ENCODE data around the gene SLC30A2. TPM values are rescaled to one million over a fixed set of nuclear protein-coding genes. Genes with fewer than 3 reads are reported as not detected.

The SLC30A2 gene
- total RNA-seq, 2 experiments from 2014 or later: not detected

GRCh38 chr1:26057189-26057588, 11.3 kb upstream of the SLC30A2 start:
- H3K36me3 Mint-ChIP-seq: no peaks in the 10 kb centered on the region
- H3K27ac Mint-ChIP-seq: no peak overlapping the region
- no peaks in the 10 kb centered on the region for H3K4me1 Mint-ChIP-seq
- no peaks in the 10 kb centered on the region for H3K9me3 Mint-ChIP-seq
- DNase-seq: no peak
- H3K4me3 Mint-ChIP-seq: no peak overlapping the region
- H3K27me3 Mint-ChIP-seq: peaks cover 35% of the 10 kb centered on the region

DNA sequence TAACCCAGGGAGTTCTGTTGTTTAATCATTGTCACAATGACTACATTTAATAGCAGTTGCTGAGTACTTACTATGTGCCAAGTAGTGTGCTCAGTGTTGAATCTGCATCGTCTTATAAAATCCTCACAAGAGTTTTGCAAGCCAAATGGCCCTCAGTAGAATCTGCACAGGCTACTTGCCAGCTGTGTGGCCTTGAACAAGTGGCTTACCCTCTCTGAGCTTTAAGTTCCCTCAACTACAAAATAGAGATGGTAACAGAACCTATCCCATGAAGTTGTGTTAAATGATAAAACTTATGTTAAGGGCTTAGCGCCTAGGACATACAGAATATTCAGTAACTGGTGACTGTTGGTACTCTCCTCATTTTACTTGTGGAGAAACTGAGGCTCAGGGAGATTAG, 9.1 kb upstream of the SLC30A2 start:
- no peak for DNase-seq
- no peak overlapping the region for H3K4me3 Mint-ChIP-seq
- no peaks in the 10 kb centered on the region for H3K9me3 Mint-ChIP-seq
- peaks cover 42% of the 10 kb centered on the region for H3K27me3 Mint-ChIP-seq
- no peaks in the 10 kb centered on the region for H3K4me1 Mint-ChIP-seq
- H3K27ac Mint-ChIP-seq: no peak overlapping the region
- H3K36me3 Mint-ChIP-seq: no peaks in the 10 kb centered on the region

DNA sequence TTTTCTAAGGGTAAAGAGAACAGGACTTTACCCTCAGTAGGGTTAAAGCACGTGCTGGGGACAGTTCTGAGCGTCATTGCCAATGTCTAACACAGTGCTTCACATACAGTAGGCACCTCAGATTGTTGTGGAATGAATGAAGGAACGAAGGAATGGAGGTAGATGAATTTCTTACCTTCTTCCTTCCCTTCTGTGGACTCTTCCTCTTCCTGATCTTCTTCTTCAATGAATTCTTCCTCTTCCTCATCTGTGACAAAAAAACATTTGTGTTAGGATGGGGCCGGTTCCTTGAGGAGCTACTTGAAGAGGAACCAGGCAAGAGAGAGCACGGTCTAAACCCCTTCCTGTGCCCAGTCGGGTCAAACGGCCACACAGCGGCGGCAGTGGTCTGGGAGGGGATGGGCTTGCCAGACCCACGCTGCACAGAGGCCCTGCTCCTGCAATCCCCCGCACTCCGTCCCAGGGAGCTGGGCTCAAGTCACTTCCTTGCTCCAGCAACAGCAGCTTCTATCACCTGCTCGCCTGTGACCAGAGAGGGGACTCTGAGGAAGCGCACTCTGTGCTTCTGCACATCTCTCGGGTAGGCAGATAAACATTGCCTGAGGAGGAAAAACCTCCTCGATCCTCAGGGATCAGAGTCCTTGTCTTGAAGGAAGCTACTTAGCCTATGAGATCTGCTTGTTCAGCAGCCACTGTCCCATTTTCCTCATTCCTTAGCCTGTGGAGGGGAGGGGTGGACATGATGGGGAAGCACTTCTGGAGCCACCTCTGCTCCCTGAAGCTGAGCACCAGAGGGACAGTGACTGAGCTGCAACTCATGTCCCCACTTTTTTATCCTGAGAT, 8.0 kb upstream of the SLC30A2 start:
- H3K27ac Mint-ChIP-seq: no peak overlapping the region
- peaks cover 46% of the 10 kb centered on the region for H3K27me3 Mint-ChIP-seq
- H3K36me3 Mint-ChIP-seq: no peaks in the 10 kb centered on the region

DNA sequence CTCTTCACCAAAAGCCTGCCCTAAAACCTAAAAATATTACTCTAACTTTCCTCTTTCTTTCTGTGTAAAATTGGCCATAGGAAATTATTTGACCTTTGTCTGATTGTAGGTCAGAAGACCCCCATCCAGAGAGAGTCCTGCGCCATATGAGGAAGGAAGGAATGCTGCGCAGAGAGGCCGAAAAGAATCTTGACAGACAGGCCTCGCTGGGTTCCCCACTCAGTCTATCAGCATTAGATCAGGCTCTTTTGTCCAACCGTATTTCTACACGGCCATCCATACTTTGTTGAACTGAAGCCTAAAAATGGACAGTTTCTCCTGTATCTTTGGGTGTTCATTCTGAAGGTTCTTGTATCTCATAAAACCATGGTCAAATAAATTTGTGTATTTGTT, 4.3 kb upstream of the SLC30A2 start:
- Mint-ChIP-seq H3K27me3 (peaks cover 75% of the 10 kb centered on the region), H3K4me3 (no peak overlapping the region), H3K36me3 (no peaks in the 10 kb centered on the region), H3K27ac (no peak overlapping the region), H3K9me3 (no peaks in the 10 kb centered on the region), H3K4me1 (peaks cover under 1% of the 10 kb centered on the region)
- no peak for DNase-seq

More for the DNA sequence above, 8.0 kb upstream of the SLC30A2 start:
- H3K4me3 Mint-ChIP-seq: no peak overlapping the region
- no peak for DNase-seq
- H3K4me1 Mint-ChIP-seq: no peaks in the 10 kb centered on the region
- H3K9me3 Mint-ChIP-seq: no peaks in the 10 kb centered on the region

DNA sequence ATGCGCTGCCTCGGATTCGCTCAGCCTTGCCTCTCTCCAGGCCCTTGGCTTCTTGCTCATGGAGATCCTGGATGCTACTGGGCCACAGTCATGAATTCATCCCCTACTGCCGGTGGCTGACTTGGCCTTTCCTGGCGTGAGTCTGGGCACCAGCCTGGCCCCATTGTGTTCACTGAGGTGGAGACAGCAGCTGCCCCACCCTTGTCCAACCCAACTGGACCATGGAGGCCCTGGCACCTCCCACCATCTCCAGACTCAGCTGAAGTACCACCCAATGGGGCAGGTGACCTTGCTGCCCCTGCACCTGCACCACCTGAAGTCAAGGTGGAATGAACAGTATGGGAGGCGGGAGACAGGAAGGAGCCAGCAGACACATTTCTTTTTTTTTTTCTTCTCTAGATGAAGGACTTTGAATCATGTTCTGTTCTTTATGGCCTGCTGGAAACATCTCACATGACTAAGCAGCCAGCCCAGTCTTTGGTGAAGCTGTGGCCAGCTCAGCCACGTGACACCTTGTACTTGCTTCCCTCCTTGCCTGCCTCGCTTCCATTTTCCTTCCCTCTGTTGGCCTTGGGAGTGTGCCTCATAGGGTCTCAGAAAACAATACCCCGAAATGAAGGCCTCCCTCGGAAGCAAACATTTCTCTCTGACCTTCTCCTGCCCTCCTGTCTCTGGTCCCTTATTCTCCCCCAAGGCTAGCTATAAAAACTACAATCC, 3.8 kb upstream of the SLC30A2 start:
- DNase-seq: no peak
- H3K4me1 Mint-ChIP-seq: peaks cover 2% of the 10 kb centered on the region
- H3K36me3 Mint-ChIP-seq: no peaks in the 10 kb centered on the region
- no peak overlapping the region for H3K27ac Mint-ChIP-seq
- no peak overlapping the region for H3K4me3 Mint-ChIP-seq
- peaks cover 78% of the 10 kb centered on the region for H3K27me3 Mint-ChIP-seq
- no peaks in the 10 kb centered on the region for H3K9me3 Mint-ChIP-seq

- Mint-ChIP-seq H3K36me3 (no peaks in the 10 kb centered on the region), H3K4me3 (no peak overlapping the region), H3K9me3 (no peaks in the 10 kb centered on the region), H3K27ac (no peak overlapping the region), H3K4me1 (peaks cover 2% of the 10 kb centered on the region), H3K27me3 (peaks cover 86% of the 10 kb centered on the region)
- no peak for DNase-seq
These were observed 1.5 kb upstream of the SLC30A2 start for GRCh38 chr1:26047278-26047874.

GRCh38 chr1:26046246-26047095, 553 bp upstream of the SLC30A2 start:
- H3K4me1 Mint-ChIP-seq: peaks cover 2% of the 10 kb centered on the region
- peaks cover 83% of the 10 kb centered on the region for H3K27me3 Mint-ChIP-seq
- no peaks in the 10 kb centered on the region for H3K36me3 Mint-ChIP-seq
- H3K4me3 Mint-ChIP-seq: no peak overlapping the region
- H3K9me3 Mint-ChIP-seq: no peaks in the 10 kb centered on the region
- no peak for DNase-seq
- no peak overlapping the region for H3K27ac Mint-ChIP-seq

- no peaks in the 10 kb centered on the region for H3K36me3 Mint-ChIP-seq
- peaks cover 74% of the 10 kb centered on the region for H3K27me3 Mint-ChIP-seq
- H3K4me1 Mint-ChIP-seq: peaks cover 2% of the 10 kb centered on the region
- peak overlapping the region; percentile 8 for H3K4me3 Mint-ChIP-seq
- H3K27ac Mint-ChIP-seq: no peak overlapping the region
- no peaks in the 10 kb centered on the region for H3K9me3 Mint-ChIP-seq
- no peak for DNase-seq
These were observed 772 bp downstream of the SLC30A2 start for GRCh38 chr1:26044971-26045721.

DNA sequence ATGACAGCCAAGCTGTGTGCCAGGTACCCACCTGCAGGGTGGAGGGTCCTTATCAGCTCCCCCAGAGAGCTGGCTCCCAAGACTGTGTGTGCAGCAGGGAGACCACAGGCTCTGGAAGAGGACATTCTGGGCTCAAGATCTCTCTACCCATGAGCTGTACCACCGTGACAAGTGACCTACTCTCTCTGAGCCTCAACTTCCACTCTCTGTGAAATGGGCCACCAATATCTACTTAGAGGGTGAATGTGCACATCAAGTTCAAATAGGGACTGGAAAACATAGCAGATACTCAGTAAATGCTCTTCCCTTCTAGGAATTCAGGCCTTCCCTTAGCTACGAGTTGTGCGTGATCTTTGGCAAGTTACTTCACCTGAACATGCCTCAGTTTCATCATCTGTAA, 1.5 kb downstream of the SLC30A2 start:
- Mint-ChIP-seq H3K27ac (no peak overlapping the region), H3K36me3 (no peaks in the 10 kb centered on the region), H3K4me3 (no peak overlapping the region), H3K4me1 (peaks cover 2% of the 10 kb centered on the region), H3K9me3 (no peaks in the 10 kb centered on the region), H3K27me3 (peaks cover 68% of the 10 kb centered on the region)
- DNase-seq: no peak

DNA sequence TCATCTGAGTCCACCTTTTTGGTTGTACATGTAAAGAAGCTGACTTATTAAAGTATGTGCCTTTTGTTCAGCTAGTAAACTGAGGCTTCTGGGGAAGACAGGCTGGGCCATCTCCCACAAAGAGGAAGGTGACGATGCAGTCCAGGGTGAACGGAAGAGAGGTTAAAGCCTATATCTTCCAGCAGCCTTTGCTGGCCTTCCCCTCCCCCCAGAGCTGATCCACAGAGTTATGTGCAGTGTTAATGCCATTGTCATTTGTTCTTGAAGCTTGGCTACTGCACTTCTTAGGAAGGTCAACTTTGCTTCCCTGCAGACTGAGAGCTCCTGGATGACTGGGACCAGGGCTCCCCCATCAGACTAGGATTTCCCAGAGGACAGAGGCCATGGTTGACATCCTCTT, 2.2 kb downstream of the SLC30A2 start:
- no peaks in the 10 kb centered on the region for H3K9me3 Mint-ChIP-seq
- no peak overlapping the region for H3K27ac Mint-ChIP-seq
- no peaks in the 10 kb centered on the region for H3K36me3 Mint-ChIP-seq
- DNase-seq: no peak
- peaks cover 61% of the 10 kb centered on the region for H3K27me3 Mint-ChIP-seq
- H3K4me1 Mint-ChIP-seq: peaks cover 2% of the 10 kb centered on the region
- H3K4me3 Mint-ChIP-seq: no peak overlapping the region

DNA sequence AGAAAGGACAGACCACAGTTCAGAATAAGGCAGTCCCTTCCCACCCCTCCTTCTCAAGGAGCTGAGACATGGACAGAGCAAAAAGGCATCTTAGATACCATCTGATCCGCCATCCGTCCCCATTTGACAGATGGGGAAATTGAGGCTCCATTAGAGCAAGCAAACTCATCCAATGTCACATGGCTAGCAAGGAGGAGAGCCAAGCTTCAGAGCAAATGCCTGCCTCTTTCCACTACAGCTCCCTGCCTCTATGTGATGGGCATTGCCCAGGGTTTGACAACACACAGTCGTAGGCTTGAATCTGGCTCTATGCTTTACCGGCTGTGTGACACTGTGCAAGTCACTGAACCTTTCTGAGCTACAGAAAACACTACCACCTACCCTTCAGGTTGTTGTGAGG, 3.9 kb downstream of the SLC30A2 start:
- H3K27ac Mint-ChIP-seq: no peak overlapping the region
- DNase-seq: no peak

DNA sequence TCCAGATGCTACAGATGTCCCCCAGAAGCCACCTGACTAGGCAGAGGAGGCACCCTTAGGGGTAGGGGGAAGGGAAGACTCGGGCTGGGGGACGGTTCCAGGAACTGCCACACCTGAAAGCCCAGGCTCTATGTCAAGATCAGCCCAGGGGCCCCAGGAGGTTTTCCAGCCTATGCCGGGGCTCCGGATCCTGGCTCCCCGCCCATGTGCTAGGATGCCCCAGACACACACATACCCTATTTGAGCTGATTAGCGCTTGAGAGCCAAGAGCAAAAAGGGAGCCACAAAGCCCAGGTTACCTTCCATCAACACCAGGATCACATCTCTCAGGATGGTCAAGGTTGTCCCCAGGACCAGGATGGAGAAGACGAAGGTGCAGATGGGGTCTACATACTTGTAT, 4.5 kb downstream of the SLC30A2 start:
- DNase-seq: no peak
- H3K27me3 Mint-ChIP-seq: peaks cover 38% of the 10 kb centered on the region
- no peak overlapping the region for H3K4me3 Mint-ChIP-seq
- H3K4me1 Mint-ChIP-seq: peaks cover 5% of the 10 kb centered on the region
- H3K36me3 Mint-ChIP-seq: no peaks in the 10 kb centered on the region
- no peaks in the 10 kb centered on the region for H3K9me3 Mint-ChIP-seq
- no peak overlapping the region for H3K27ac Mint-ChIP-seq

More for the DNA sequence above, 3.9 kb downstream of the SLC30A2 start:
- Mint-ChIP-seq H3K4me1 (peaks cover 2% of the 10 kb centered on the region), H3K27me3 (peaks cover 43% of the 10 kb centered on the region), H3K9me3 (no peaks in the 10 kb centered on the region), H3K36me3 (no peaks in the 10 kb centered on the region), H3K4me3 (no peak overlapping the region)

GRCh38 chr1:26038904-26039303, 7.0 kb downstream of the SLC30A2 start:
- Mint-ChIP-seq H3K9me3 (no peaks in the 10 kb centered on the region), H3K27ac (no peak overlapping the region), H3K27me3 (peaks cover 16% of the 10 kb centered on the region), H3K4me1 (peaks cover 12% of the 10 kb centered on the region), H3K4me3 (no peak overlapping the region), H3K36me3 (no peaks in the 10 kb centered on the region)
- no peak for DNase-seq

- Mint-ChIP-seq H3K36me3 (no peaks in the 10 kb centered on the region), H3K9me3 (no peaks in the 10 kb centered on the region), H3K4me3 (no peak overlapping the region), H3K27ac (no peak overlapping the region), H3K4me1 (peaks cover 12% of the 10 kb centered on the region), H3K27me3 (peaks cover 12% of the 10 kb centered on the region)
- DNase-seq: no peak
These were observed 7.4 kb downstream of the SLC30A2 start for GRCh38 chr1:26038477-26038876.

Measured in activated naive CD8-positive, alpha-beta T cell treated with anti-CD3 and anti-CD28 coated beads for 36 hours (primary cell).